K562 (cell line): ENCODE results near the gene OR2V1. TPM values are rescaled to one million over a fixed set of nuclear protein-coding genes. Genes with fewer than 3 reads are reported as not detected.

Experiments
- ATAC-seq: fragments of 200-7000 bp; cut with Tn5 transposase; 3 replicates; pipeline ENCODE4 v1.9.1; 2020; ENCODE audit warnings: moderate library complexity
- BruUV-seq: library from RNA; stranded (reverse); fragments of 400-500 nt; replicated peaks from 2 replicates; lab custom pipeline; 2021; lab: Mats Ljungman, UMichigan
- CTCF ChIA-PET: fragments of 300-600 bp; formaldehyde crosslinking; extraction: SDS; loops from one replicate; lab custom pipeline; 2021; ENCODE audit warnings: low intra/inter-chr PET ratio; lab: Yijun Ruan, JAX
- POLR2A ChIA-PET: fragments of 300-600, 350-650 bp; sonication (Branson Sonifier 250); formaldehyde crosslinking; extraction: SDS; loops from one replicate; lab custom pipeline; 2021; ENCODE audit warnings: antibody characterized with exemption, inconsistent platforms; lab: Yijun Ruan, JAX
- DNase-seq, 4 experiments: peaks; one replicate each; pipeline versions ENCODE4 v3.0.0 to v3.0.0-alpha.2; 2011 to 2018; ENCODE audit warnings: low spot score in 3 of 4, mixed read lengths in 3 of 4; ENCODE audit errors: extremely low read depth in 1 of 4
- FAIRE-seq: peaks from 2 replicates; lab custom pipeline; 2011; peaks lifted over from hg19 to GRCh38; lab: Jason Lieb, UNC
- H2AFZ ChIP-seq: 2 replicates; pipeline ENCODE4 v1.6.0; 2011; ENCODE audit warnings: low read depth, low read length, control low read depth, inconsistent platforms
- H3K27ac ChIP-seq: fragments of 200-600 bp; 3 replicates; pipeline ENCODE4 v1.8.0; 2011; ENCODE audit warnings: low read depth, mild to moderate bottlenecking, control low read depth, inconsistent platforms, low read length, moderate library complexity, mixed read lengths; ENCODE audit errors: extremely low read depth
- H3K27me3 ChIP-seq, 2 experiments: fragments of 300-600 bp in 1 of 2; 2 replicates in 1 of 2; 3 replicates in 1 of 2; pipeline versions ENCODE4 v1.6.0 to v1.8.0; 2011; ENCODE audit warnings: inconsistent platforms in 2 of 2, low read length in 2 of 2, mild to moderate bottlenecking in 1 of 2, mixed read lengths in 1 of 2, moderate library complexity in 1 of 2; ENCODE audit not compliant: control insufficient read depth in 2 of 2, insufficient read depth in 2 of 2
- H3K36me3 ChIP-seq: fragments of 300-600 bp; 3 replicates; pipeline ENCODE4 v1.8.0; 2011; ENCODE audit warnings: mild to moderate bottlenecking, low read length, inconsistent platforms; ENCODE audit not compliant: control insufficient read depth, insufficient read depth
- H3K4me1 ChIP-seq, 2 experiments: fragments of 200-600 bp in 1 of 2; replicated peaks in 1 of 2; 2 replicates in 1 of 2; 3 replicates in 1 of 2; pipeline versions ENCODE4 v1.5.1 to v1.8.0; 2011; ENCODE audit warnings: inconsistent platforms in 2 of 2, low read length in 2 of 2, mild to moderate bottlenecking in 1 of 2, mixed read lengths in 1 of 2, moderate library complexity in 1 of 2; ENCODE audit not compliant: control insufficient read depth in 2 of 2, insufficient read depth in 2 of 2
- H3K4me2 ChIP-seq: 2 replicates; pipeline ENCODE4 v1.6.1; 2011; ENCODE audit warnings: low read length, control low read depth, inconsistent platforms, mixed read lengths; ENCODE audit not compliant: insufficient read depth
- H3K4me3 ChIP-seq: fragments of 200-600 bp; sonication (generic), shearing (Covaris generic); 2 replicates; pipeline ENCODE4 v1.5.1; 2016; ENCODE audit warnings: control low read depth, inconsistent platforms
- H3K79me2 ChIP-seq: fragments of 200-600 bp; 3 replicates; pipeline ENCODE4 v1.8.0; 2011; ENCODE audit warnings: low read length, inconsistent platforms; ENCODE audit not compliant: control insufficient read depth, insufficient read depth
- H3K9ac ChIP-seq, 2 experiments: 2 replicates each; pipeline versions ENCODE4 v1.6.0 to v1.6.1; 2011; ENCODE audit warnings: low read depth in 2 of 2, low read length in 2 of 2, control low read depth in 1 of 2, inconsistent platforms in 1 of 2, mild to moderate bottlenecking in 1 of 2, mixed read lengths in 1 of 2; ENCODE audit not compliant: insufficient read depth in 1 of 2
- H3K9me1 ChIP-seq: one replicate; pipeline ENCODE4 v1.6.0; 2011; ENCODE audit warnings: inconsistent platforms, mild to moderate bottlenecking, low read length, moderate library complexity; ENCODE audit not compliant: control insufficient read depth, insufficient read depth
- H3K9me3 ChIP-seq: replicated peaks from 2 replicates; pipeline ENCODE4 v1.5.1; 2011; ENCODE audit warnings: low read depth, low read length, inconsistent platforms; ENCODE audit not compliant: control insufficient read depth, insufficient read depth
- H4K20me1 ChIP-seq: replicated peaks from 2 replicates; pipeline ENCODE4 v1.6.1; 2011; ENCODE audit warnings: low read length, inconsistent platforms, mixed read lengths; ENCODE audit not compliant: control insufficient read depth, insufficient read depth
- ADNP ChIP-seq: fragments of 200-800 bp; sonication (Bioruptor generic); IDR thresholded peaks from 2 replicates; pipeline ENCODE4 v1.6.1; 2016; ENCODE audit warnings: missing genetic modification characterization, missing compliant biosample characterization
- BCOR ChIP-seq: fragments of 450-650 bp; IDR thresholded peaks from 2 replicates; pipeline ENCODE4 v1.6.1; 2016
- FIP1L1 ChIP-seq: fragments of 200-400 bp; formaldehyde crosslinking; IDR thresholded peaks from 2 replicates; pipeline ENCODE4 v1.6.1; 2018; ENCODE audit warnings: mild to moderate bottlenecking, low read depth, low read length; ENCODE audit not compliant: poor library complexity, severe bottlenecking
- NRF1 ChIP-seq, 2 experiments: fragments of 450-650 bp; IDR thresholded peaks in 1 of 2; conservative IDR thresholded peaks in 1 of 2; 2 replicates each; pipeline ENCODE4 v1.6.1; 2014; ENCODE audit warnings: mild to moderate bottlenecking in 2 of 2
- PCBP1 ChIP-seq: fragments of 200-400 bp; formaldehyde crosslinking; IDR thresholded peaks from 2 replicates; pipeline ENCODE4 v1.6.1; 2018; ENCODE audit warnings: mild to moderate bottlenecking, low read depth, low read length; ENCODE audit not compliant: poor library complexity, severe bottlenecking
- POLR2A ChIP-seq: fragments of 450-650 bp; conservative IDR thresholded peaks from 2 replicates; pipeline ENCODE4 v1.6.1; 2016
- POLR2AphosphoS2 ChIP-seq: IDR thresholded peaks from 2 replicates; pipeline ENCODE4 v1.6.1; 2012; ENCODE audit warnings: low read length, improper control_type of control experiment
- RHOXF2B ChIP-seq: fragments of 250-450 bp; sonication (Bioruptor Pico); conservative IDR thresholded peaks from 2 replicates; pipeline ENCODE4 v1.5.1; 2021
- STAT5B ChIP-seq: fragments of 250-450 bp; sonication (Bioruptor Pico); IDR thresholded peaks from 2 replicates; pipeline ENCODE4 v1.8.0; 2021; ENCODE audit warnings: mild to moderate bottlenecking, inconsistent platforms
- ZC3H8 ChIP-seq: fragments of 450-650 bp; IDR thresholded peaks from 2 replicates; pipeline ENCODE4 v1.6.1; 2017
- ZNF121 ChIP-seq: sonication (generic); formaldehyde crosslinking; conservative IDR thresholded peaks from 2 replicates; pipeline ENCODE4 v1.8.0; 2022; ENCODE audit warnings: missing genetic modification reagents
- ZNF436 ChIP-seq: fragments of 250-450, 450-650 bp; sonication (Bioruptor Pico); formaldehyde crosslinking; IDR thresholded peaks from 2 replicates; pipeline ENCODE4 v1.7.0; 2020; ENCODE audit warnings: mild to moderate bottlenecking
- WGBS: fragments of 100-300 bp; shearing (Covaris generic); methylation state at CpG from one replicate; pipeline ENCODE4 v1.1.6; 2016; ENCODE audit warnings: low coverage, mixed read lengths; ENCODE audit not compliant: insufficient coverage; ENCODE audit errors: missing lambda C conversion rate; 5-methylcytosine and 5-hydroxymethylcytosine counted together
- in situ Hi-C: fragments of 300-500 bp; cut with MboI; formaldehyde crosslinking; loops from 4 replicates; pipeline ENCODE4 v1.15.0; 2018; ENCODE audit warnings: inconsistent platforms, mixed read lengths
- intact Hi-C: fragments of 100-400 bp; cut with micrococcal nuclease; formaldehyde crosslinking; loops from 2 replicates; pipeline ENCODE4 v1.14.2; 2022
- polyA plus RNA-seq, 8 experiments: library from polyadenylated mRNA; depleted of rRNA in 4 of 8; stranded (reverse) in 5 of 8; unstranded in 3 of 8; fragments of >200 nt; fragmentation: Nextera tagmentation in 2 of 8; fragmentation: Illumina TruSeq in 1 of 8; extraction: Ambion mirVana in 2 of 8; extraction: Trizol in 1 of 8; gene quantifications; 2 replicates each; pipeline versions ENCODE4 v1.2.1 to v1.2.3, GENCODE V29; 2011 to 2014; ENCODE audit warnings: inconsistent platforms in 1 of 8, missing spikeins in 1 of 8
- total RNA-seq, 7 experiments: library from RNA; depleted of rRNA in 6 of 7; stranded (reverse); fragments of >200 nt in 6 of 7; fragmentation: Illumina TruSeq in 2 of 7; extraction: Trizol in 2 of 7; gene quantifications; 2 replicates each; pipeline versions ENCODE4 v1.2.1 to v1.2.3, GENCODE V29; 2011 to 2021; ENCODE audit warnings: low replicate concordance in 1 of 7
- TF ChIP-seq, protein P1 (sequence below), 2 experiments: fragments of 450-650 bp in 1 of 2; sonication (generic) in 1 of 2; formaldehyde crosslinking in 1 of 2; IDR thresholded peaks in 1 of 2; conservative IDR thresholded peaks in 1 of 2; 2 replicates each; pipeline versions ENCODE4 v1.6.1 to v1.8.1; 2016 to 2023; ENCODE audit warnings: mild to moderate bottlenecking in 2 of 2, moderate library complexity in 2 of 2, inconsistent platforms in 1 of 2, missing genetic modification reagents in 1 of 2

Gene OR2V1
- total and polyA plus RNA-seq, 9 of the 15 experiments (the other 6 are each of a cell fraction or from before 2014, with no cell fraction given), result 0.04 to 0.28 (median 0.15) TPM; not detected in 5

DNA sequence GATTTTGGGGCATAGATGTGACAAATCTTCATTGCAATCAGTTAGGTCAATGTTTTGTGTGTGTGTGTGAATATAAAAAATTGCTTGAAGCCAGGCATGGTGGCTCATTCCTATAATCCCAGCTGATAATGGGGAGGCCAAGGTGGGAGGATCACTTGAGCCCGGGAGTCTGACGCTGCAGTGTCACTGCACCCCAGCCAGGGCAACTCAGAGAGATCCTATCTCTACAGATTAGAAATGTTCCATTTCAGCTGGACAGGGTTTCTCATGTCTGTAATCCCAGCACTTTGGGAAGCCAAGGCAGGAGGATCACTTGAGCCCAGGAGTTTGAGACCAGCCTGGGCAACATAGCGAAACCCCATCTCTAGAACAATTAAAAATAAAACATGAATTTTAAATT lies 27.9 kb upstream of the OR2V1 start:
- H3K27me3 ChIP-seq, result no peaks in the 10 kb centered on the region
- no peaks in the 10 kb centered on the region for H3K79me2 ChIP-seq
- no peaks in the 10 kb centered on the region for H3K9me1 ChIP-seq
- H3K4me1 ChIP-seq, result peaks cover 33 to 41% of the 10 kb centered on the region in 2 experiments
- ChIA-PET CTCF (interaction anchor here (0.8 to 2.2 kb wide), 5 partner anchors 25 to 298 kb away, joined by 3 to 8 read pairs (median 4); partner anchors contain the start of gene ZFP62), POLR2A (no interaction called here)
- ATAC-seq, result no peak
- DNase-seq, result peak in 1 of 4 experiments; percentile 28
- H3K9me3 ChIP-seq, result no peaks in the 10 kb centered on the region
- H2AFZ ChIP-seq, result peak overlapping the region; percentile 37; the same call in 1 of the 2 replicates
- no peaks in the 10 kb centered on the region for H4K20me1 ChIP-seq
- no peak for FAIRE-seq
- no peak for TF ChIP-seq ZC3H8
- TF ChIP-seq BCOR, result peak; percentile 33; the same call in 1 of the 2 replicates
- no peak for TF ChIP-seq FIP1L1
- no peak for TF ChIP-seq NRF1 (conservative IDR thresholded peaks at IDR 0.05 in 1 of 2, IDR thresholded peaks at IDR 0.05 in 1 of 2)
- TF ChIP-seq ZNF121 (CRISPR knock-in tag), result peak; percentile 66
- TF ChIP-seq ADNP (tag), result no peak
- BruUV-seq, result no TSS peak
- H3K9ac ChIP-seq, result no peak overlapping the region; a peak in 1 of 4 replicates
- H3K4me3 ChIP-seq, result no peak overlapping the region
- no peaks in the 10 kb centered on the region for H3K36me3 ChIP-seq
- intact Hi-C loops, result loop anchor here (2.0 to 5.0 kb wide), 3 partner anchors 26 to 374 kb away; partner anchors contain the start of gene BTNL9
- no peak overlapping the region for H3K27ac ChIP-seq
- H3K4me2 ChIP-seq, result peak overlapping the region; percentile 2; the same call in 1 of the 2 replicates
- WGBS, result 47% methylated on average over 3 of the region's 3 CpGs
- in situ Hi-C loops, result no loop called here

DNA sequence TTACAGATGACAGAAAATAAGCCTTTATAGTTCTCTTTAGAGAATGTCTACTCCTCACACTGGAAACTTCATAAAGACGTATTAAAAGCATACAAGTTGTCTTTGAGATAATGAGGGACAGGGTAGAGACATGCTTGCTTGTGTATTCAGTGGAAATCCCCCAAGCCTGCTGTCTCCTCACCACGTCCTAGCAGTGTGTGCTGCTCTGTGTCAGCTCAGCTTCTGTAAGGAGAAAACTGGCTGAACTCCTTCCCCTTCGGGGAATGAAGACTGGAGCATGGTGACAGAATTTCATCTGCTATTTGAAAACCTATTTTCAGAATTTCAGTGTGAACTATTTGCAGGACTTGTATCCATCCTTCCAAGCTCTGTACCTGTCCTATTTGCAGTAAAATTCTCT lies 25.8 kb upstream of the OR2V1 start:
- Histone ChIP-seq H3K9ac (no peak overlapping the region), H3K4me3 (no peak overlapping the region), H3K36me3 (no peaks in the 10 kb centered on the region), H3K9me1 (no peaks in the 10 kb centered on the region), H2AFZ (peak overlapping the region; percentile 48; the same call in 1 of the 2 replicates), H3K27ac (no peak overlapping the region), H3K27me3 (no peaks in the 10 kb centered on the region), H3K4me2 (no peak overlapping the region), H3K4me1 (peaks cover 19 to 28% of the 10 kb centered on the region in 2 experiments), H3K79me2 (no peaks in the 10 kb centered on the region), H4K20me1 (no peaks in the 10 kb centered on the region), H3K9me3 (no peaks in the 10 kb centered on the region)
- ATAC-seq (no peak), DNase-seq (no peak), FAIRE-seq (peak; percentile 26)
- WGBS, result 21% methylated on average over 3 of the region's 3 CpGs
- intact Hi-C loops, result loop anchor here (5.0 kb wide), 1 partner anchor 114 kb away; the partner anchor contains the start of gene BTNL9
- in situ Hi-C loops, result no loop called here
- BruUV-seq, result no TSS peak
- POLR2A ChIA-PET, result interaction anchor here (0.6 kb wide), 1 partner anchor 51 kb away, joined by 3 read pairs; no protein-coding TSS in a partner anchor
- TF ChIP-seq ZNF436 (no peak), POLR2AphosphoS2 (no peak), POLR2A (no peak), STAT5B (no peak), RHOXF2B (CRISPR knock-in tag) (no peak), PCBP1 (no peak)
- TF ChIP-seq, protein P1, sequence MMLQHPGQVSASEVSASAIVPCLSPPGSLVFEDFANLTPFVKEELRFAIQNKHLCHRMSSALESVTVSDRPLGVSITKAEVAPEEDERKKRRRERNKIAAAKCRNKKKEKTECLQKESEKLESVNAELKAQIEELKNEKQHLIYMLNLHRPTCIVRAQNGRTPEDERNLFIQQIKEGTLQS (IDR thresholded peaks at IDR 0.05), result no peak
- TF ChIP-seq, protein P1 (CRISPR knock-in tag; conservative IDR thresholded peaks at IDR 0.05), result no peak
- CTCF ChIA-PET, result no interaction called here
